ENCODE data around the gene SLC1A2.

The SLC1A2 gene

GRCh38 chr11:35248558-35249323, 170.6 kb downstream of the SLC1A2 start:
- Histone ChIP-seq H3F3A (ENCODE audit: low read depth) (peaks cover 3% of the 10 kb centered on the region; the same call in 1 of the 2 replicates), H3K4me3 (ENCODE audit: low read length, poor library complexity, severe bottlenecking) (no peak overlapping the region), H2AFZ (ENCODE audit: low read length) (no peak overlapping the region), H3K9me2 (replicated peaks; ENCODE audit: low read depth, low read length) (no peaks in the 10 kb centered on the region), H3K9ac (ENCODE audit: low read depth, low read length, poor library complexity, severe bottlenecking) (no peak overlapping the region), H3K36me3 (ENCODE audit: insufficient read depth, low read length) (no peaks in the 10 kb centered on the region), H3K4me1 (ENCODE audit: insufficient read depth, low read length, poor library complexity, severe bottlenecking) (peaks cover 12% of the 10 kb centered on the region), H3K79me2 (ENCODE audit: insufficient read depth, low read length) (no peaks in the 10 kb centered on the region), H3K4me2 (ENCODE audit: low read depth, low read length, poor library complexity, severe bottlenecking) (no peak overlapping the region), H4K20me1 (ENCODE audit: insufficient read depth, low read length, poor library complexity, severe bottlenecking) (no peaks in the 10 kb centered on the region), H3K9me3 (ENCODE audit: insufficient read depth, low read depth, low read length) (no peaks in the 10 kb centered on the region), H3K27me3 (ENCODE audit: insufficient read depth, low read length, poor library complexity, severe bottlenecking) (no peaks in the 10 kb centered on the region)
- no peak for TF ChIP-seq EZH2phosphoT487 (IDR thresholded peaks at IDR 0.05; ENCODE audit: borderline replicate concordance)
- no peak for TF ChIP-seq CTCF (conservative IDR thresholded peaks at IDR 0.05; ENCODE audit: low read length)

GRCh38 chr11:35247863-35248262, 171.5 kb downstream of the SLC1A2 start:
- Histone ChIP-seq H3F3A (ENCODE audit: low read depth) (peaks cover 3% of the 10 kb centered on the region; the same call in 1 of the 2 replicates), H3K4me1 (ENCODE audit: insufficient read depth, low read length, poor library complexity, severe bottlenecking) (peaks cover 12% of the 10 kb centered on the region), H3K9me3 (ENCODE audit: insufficient read depth, low read depth, low read length) (no peaks in the 10 kb centered on the region), H4K20me1 (ENCODE audit: insufficient read depth, low read length, poor library complexity, severe bottlenecking) (no peaks in the 10 kb centered on the region), H3K27me3 (ENCODE audit: insufficient read depth, low read length, poor library complexity, severe bottlenecking) (no peaks in the 10 kb centered on the region), H3K9ac (ENCODE audit: low read depth, low read length, poor library complexity, severe bottlenecking) (no peak overlapping the region), H3K79me2 (ENCODE audit: insufficient read depth, low read length) (no peaks in the 10 kb centered on the region), H3K36me3 (ENCODE audit: insufficient read depth, low read length) (no peaks in the 10 kb centered on the region), H3K4me2 (ENCODE audit: low read depth, low read length, poor library complexity, severe bottlenecking) (peak overlapping the region; percentile 0), H3K9me2 (replicated peaks; ENCODE audit: low read depth, low read length) (no peaks in the 10 kb centered on the region), H2AFZ (ENCODE audit: low read length) (no peak overlapping the region), H3K4me3 (ENCODE audit: low read length, poor library complexity, severe bottlenecking) (no peak overlapping the region)
- TF ChIP-seq EZH2phosphoT487 (IDR thresholded peaks at IDR 0.05; ENCODE audit: borderline replicate concordance) (no peak), CTCF (conservative IDR thresholded peaks at IDR 0.05; ENCODE audit: low read length) (no peak)

- H3K9me2 ChIP-seq (replicated peaks; ENCODE audit: low read depth, low read length), result no peaks in the 10 kb centered on the region
- peaks cover 3% of the 10 kb centered on the region; the same call in 1 of the 2 replicates for H3F3A ChIP-seq (ENCODE audit: low read depth)
- H3K36me3 ChIP-seq (ENCODE audit: insufficient read depth, low read length), result no peaks in the 10 kb centered on the region
- TF ChIP-seq CTCF (conservative IDR thresholded peaks at IDR 0.05; ENCODE audit: low read length), result no peak
- no peak for TF ChIP-seq EZH2phosphoT487 (IDR thresholded peaks at IDR 0.05; ENCODE audit: borderline replicate concordance)
- no peak overlapping the region for H3K9ac ChIP-seq (ENCODE audit: low read depth, low read length, poor library complexity, severe bottlenecking)
- no peaks in the 10 kb centered on the region for H4K20me1 ChIP-seq (ENCODE audit: insufficient read depth, low read length, poor library complexity, severe bottlenecking)
- H3K4me1 ChIP-seq (ENCODE audit: insufficient read depth, low read length, poor library complexity, severe bottlenecking), result peaks cover 12% of the 10 kb centered on the region
- no peaks in the 10 kb centered on the region for H3K9me3 ChIP-seq (ENCODE audit: insufficient read depth, low read depth, low read length)
- no peaks in the 10 kb centered on the region for H3K27me3 ChIP-seq (ENCODE audit: insufficient read depth, low read length, poor library complexity, severe bottlenecking)
- H3K79me2 ChIP-seq (ENCODE audit: insufficient read depth, low read length), result no peaks in the 10 kb centered on the region
- no peak overlapping the region for H2AFZ ChIP-seq (ENCODE audit: low read length)
- H3K4me2 ChIP-seq (ENCODE audit: low read depth, low read length, poor library complexity, severe bottlenecking), result no peak overlapping the region
- H3K4me3 ChIP-seq (ENCODE audit: low read length, poor library complexity, severe bottlenecking), result no peak overlapping the region
Measured at GRCh38 chr11:35247428-35247827, 171.9 kb downstream of the SLC1A2 start.

All from Loucy (cell line).